Activated naive CD8-positive, alpha-beta T cell treated with anti-CD3 and anti-CD28 coated beads, Interleukin-2, amount 50 U/mL, for 16 hours (primary cell): Measurements from ENCODE around the gene SPATC1L.
"Not testable (repeated sequence)": the region's sequence is repeated elsewhere in the genome, so short reads cannot be mapped to it uniquely, and the experiment has no call there.

Experiments used
- DNase-seq: peaks from one replicate; pipeline ENCODE4 v3.0.0-alpha.2; 2020; ENCODE audit warnings: low read depth, low spot score

Gene SPATC1L

DNA sequence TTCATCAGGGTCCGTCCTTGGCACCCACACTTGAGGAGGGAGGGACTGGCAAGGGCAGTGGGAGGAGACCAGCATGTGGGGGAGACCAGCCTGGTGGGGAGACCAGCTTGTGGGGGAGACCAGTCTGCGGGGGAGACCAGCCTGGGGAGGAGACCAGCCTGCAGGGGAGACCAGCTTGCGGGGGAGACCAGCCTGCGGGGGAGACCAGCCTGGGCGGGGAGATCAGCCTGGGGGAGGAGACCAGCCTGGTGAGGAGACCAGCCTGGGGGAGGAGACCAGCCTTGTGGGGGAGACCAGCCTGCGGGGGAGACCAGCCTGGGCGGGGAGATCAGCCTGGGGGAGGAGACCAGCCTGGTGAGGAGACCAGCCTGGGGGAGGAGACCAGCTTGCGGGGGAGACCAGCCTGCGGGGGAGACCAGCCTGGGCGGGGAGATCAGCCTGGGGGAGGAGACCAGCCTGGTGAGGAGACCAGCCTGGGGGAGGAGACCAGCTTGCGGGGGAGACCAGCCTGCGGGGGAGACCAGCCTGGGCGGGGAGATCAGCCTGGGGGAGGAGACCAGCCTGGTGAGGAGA lies 836 bp downstream of the SPATC1L start:
- DNase-seq, result not testable (repeated sequence)

DNA sequence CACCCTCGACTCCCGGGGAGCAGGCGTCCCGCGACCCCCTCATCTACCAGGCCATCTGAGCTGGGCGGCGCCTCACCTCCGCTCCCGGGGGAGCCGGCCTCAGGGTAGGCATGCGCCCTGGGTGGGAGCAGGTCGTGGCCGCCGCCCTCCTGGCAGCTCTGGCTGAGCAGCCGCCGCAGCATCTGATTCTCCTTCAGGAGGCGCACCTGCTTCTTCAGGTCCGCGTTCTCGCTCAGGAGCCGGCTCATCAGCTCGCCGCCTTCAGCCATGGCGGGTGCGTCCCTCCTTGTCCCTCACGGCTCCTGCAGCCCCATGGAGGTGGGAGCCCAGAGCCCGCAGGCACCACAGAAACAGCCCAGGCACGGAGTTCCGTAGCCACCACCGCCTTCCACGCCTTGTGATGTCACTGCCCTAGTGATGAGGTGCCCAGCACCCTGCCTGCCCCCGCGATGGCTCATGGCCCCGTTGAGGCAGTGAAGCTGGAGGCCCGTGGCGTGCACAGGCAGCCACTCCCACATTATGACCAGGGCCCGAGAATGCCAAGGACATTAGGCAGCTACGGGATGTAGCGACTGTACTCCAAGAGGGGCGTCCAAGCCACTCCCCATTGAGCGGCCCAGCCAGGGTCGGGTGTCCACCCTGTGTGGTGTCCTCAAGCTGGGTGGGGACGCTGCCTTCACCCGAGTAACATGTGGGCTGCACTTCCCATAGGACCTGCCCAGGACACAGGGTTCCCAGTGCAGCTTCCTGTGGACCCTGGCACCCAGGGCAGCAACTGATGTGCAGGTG lies 1.5 kb downstream of the SPATC1L start:
- DNase-seq, result no peak

- no peak for DNase-seq
These were observed 2.2 kb downstream of the SPATC1L start for GRCh38 chr21:46181953-46182547.

- DNase-seq, result no peak
These were observed 2.8 kb downstream of the SPATC1L start for GRCh38 chr21:46181436-46181835.

DNA sequence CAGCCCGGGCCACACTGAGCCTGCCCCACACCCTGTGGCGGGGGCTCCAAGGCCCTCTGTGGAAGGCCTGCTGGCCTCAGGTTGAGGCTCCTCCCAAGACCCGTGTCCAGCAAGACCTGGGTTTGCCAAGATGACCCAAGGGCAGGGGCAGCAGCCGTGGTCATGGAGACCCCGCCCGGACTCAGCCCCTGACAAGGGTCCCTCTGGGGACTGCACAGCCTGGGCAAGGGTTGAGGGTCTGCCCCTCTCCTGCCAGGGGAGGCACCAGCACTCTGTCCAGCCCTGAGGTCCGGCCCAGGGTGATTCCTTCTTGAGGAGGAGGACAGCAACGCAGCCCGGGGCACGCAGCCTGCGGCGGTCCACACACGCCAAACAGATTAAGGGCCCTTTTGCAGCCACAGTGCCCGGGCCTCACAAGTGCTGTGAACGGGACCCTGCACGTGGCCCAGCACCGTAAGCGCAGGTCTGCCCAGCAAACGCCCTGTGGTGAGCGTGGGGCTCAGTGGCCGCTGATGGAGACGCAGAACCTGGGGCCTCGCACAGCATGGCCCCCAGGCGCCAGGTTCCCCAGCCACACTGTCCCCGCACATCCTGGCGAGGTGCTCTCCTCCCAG lies 3.4 kb downstream of the SPATC1L start:
- DNase-seq, result no peak

DNA sequence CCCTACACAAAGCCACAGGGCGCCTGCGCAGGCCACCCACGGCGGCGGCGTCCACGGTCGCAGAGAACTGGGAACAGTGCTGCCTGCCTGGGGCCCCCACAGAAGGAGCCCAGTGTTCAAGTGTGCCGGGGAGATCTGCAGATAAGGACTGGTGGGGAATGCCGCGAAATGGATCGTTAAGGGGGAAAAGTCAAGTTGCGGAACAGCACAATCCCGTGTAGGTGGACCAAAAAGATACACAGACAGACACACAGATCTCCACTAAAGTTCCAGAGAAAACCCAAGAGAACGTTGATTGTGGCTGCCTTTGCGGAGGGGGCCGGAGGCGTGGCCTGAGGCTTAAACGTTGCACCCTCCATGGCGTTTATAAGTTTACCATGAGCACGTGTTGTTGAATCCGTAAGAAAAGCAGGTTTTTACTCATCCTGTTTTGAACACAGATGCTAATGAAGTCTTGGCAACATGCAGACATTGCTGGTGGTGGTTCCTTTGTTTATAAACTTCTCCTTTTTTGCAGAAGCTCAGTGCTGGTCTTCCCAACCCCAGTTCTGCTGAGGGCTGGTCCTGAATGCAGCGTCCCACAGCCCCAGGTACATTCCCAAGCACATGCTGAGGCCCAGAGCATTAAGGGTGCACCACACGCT lies 4.1 kb downstream of the SPATC1L start:
- DNase-seq, result no peak

DNA sequence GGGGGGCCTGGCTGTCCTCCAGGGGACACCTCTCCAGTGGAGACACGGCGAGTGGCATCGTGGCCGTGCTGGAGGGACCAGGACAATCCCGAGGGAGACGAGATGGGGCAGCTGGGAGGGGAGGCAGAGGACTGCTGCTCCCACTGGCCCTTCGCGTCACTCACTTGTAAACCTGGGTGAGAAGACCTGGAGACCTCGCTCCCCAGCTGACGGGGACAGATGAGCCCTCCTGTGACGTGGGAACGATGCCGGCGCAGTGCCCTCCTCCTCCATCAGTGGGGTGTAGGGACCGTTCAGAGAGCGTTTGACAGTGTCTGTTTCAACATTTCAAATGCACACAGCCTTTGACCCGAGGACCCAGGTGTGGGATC lies 4.6 kb downstream of the SPATC1L start:
- DNase-seq, result no peak

DNA sequence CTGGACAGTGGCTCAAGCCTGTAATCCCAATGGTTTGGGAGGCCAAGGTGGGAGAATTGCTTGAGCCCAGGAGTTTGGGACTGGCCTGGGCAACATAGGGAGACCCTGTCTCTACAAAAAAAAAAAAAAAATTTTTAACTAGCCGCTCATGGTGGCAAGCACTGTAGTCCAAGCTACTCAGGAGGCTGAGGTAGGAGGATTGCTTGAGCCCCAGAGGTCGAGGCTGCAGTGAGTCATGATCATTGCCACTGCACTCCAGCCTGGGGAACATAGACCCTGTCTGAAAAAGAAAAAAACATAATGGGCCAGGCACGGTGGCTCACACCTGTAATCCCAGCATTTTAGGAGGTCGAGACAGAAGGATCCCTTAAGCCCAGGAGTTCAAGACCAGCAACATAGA lies 5.3 kb downstream of the SPATC1L start:
- no peak for DNase-seq

GRCh38 chr21:46176443-46177129 lies 7.7 kb downstream of the SPATC1L start:
- DNase-seq, result not testable (repeated sequence)

DNA sequence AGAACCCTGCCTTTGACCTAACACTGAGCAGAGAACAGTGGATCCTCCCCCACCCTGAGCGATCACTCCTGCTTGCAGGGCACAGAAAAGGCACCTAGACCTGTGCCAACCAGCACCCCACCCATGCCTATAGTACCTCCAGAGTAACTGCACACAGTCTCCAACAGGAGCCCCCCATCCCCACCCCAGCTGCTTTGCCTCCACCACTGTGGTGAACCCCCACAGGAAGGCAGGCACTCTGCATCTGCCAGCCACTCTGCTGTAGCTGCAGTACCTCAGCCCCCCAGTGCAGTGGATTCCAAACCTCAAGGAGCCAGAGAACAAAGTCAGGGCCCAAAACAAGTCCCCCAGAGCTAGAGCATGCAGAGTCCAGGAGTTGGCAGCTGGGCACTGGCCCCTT lies 10.7 kb downstream of the SPATC1L start:
- no peak for DNase-seq

- no peak for DNase-seq
These were observed 11.3 kb downstream of the SPATC1L start for GRCh38 chr21:46172863-46173528.

DNA sequence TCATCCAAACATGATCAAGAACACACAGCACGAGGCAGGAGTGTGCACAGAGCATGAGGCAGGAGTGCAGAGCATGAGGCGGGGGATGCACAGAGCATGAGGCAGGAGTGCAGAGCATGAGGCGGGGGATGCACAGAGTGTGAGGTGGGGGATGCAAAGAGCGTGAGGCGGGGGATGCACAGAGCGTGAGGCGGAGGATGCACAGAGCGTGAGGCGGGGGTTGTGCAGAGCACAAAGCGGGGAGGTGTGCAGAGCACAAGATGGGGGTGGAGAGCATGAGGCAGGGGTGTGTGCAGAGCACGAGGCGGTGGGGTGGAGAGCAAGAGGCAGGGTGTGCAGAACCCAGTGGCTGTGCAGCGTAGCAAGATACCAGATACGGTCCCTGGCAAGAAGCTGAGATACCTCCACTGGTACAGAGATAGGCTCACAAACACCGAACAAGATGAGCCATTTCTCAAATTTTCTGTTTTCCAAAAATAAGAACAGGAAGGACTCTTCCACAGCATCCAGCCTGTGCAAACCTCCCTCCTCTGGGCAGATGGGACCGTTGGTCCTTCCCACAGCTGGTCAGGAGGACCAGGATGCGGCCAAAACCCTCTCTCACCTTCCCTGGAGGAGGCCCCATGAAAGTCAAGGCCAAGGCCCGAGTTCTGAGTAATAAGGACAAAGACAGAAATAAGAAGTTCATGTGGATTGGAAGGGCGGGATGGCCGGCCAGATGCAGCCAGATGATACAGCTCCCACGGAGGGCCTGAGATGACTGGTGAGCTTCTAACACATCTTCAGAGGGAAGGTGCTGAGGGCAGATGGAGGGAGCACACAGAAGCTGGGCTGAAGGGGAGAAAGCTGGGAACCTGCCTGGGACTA lies 12.0 kb downstream of the SPATC1L start:
- no peak for DNase-seq

DNA sequence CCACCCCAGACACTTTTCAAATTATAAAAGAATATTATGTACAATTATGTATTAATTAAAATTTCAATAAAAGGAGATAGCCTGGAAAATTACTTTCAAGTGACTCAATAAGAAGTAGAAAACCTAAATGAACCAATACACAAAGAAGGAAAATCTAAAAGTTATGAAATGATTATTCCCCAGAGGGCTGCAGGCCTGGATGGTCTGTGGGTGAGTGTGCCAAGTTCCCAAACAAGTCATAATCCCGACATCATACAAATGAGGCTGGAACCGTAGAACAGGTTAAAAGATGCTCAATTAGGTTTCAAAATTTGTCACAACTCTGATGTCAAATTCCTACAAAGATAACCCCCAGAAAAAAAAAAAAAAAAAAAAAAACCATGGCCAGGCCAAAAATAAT lies 12.7 kb downstream of the SPATC1L start:
- no peak for DNase-seq

DNA sequence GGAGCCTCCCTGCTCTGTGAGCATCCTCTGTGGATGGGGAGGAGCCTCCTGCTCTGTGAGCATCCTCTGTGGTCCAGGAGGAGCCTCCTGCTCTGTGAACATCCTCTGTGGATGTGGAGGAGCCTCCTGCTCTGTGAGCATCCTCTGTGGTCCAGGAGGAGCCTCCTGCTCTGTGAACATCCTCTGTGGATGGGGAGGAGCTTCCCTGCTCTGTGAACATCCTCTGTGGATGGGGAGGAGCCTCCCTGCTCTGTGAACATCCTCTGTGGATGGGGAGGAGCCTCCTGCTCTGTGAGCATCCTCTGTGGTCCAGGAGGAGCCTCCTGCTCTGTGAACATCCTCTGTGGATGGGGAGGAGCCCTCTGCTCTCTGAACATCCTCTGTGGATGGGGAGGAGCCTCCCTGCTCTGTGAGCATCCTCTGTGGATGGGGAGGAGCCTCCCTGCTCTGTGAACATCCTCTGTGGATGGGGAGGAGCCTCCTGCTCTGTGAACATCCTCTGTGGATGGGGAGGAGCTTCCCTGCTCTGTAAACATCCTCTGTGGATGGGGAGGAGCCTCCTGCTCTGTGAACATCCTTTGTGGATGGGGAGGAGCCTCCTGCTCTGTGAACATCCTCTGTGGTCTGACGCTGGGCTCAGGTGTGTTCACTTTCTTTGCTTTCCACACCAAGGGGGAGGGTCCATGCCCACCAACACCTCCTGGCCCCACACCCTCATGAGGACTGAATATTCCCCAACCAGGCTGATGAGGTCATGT lies 13.6 kb downstream of the SPATC1L start:
- not testable (repeated sequence) for DNase-seq

GRCh38 chr21:46168659-46169386 lies 15.4 kb downstream of the SPATC1L start:
- DNase-seq, result no peak

DNA sequence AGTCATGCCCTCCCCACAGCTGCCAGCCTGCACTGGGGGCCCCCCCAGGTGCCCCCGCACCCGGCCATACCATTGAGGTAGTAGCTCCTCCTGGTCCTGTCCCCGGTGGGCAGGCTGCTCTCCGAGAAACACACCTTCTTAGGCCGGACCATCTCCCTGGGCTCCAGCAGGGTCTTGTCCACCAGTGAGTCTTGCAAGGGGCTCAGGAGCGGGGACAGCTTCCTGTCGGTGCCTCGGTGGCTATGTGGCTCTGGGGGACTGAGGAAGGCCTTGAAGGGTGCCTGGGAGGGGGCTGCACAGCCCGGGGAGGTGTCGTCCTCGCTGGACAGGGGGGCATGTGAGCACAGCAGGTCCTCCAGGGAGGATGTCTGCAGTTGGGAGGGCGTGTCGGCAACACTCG lies 16.0 kb downstream of the SPATC1L start:
- no peak for DNase-seq

DNA sequence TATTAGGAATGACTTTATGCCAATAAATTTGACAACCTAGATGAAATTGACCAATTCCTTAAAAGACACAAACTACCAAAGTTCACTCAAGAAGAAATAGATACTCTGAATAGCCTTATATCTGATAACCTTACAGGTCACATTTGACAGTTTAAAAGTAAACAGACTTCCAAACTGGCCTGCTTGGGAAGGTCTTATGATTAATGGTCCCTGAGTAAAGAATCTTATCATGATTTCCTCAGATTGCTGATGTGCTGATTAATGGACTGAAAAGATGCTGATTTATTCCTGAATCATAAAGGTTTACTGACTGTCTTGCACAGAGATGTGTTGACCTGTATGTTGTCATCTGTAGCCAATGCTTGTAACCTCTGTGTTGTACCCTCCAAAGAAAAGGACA lies 19.2 kb downstream of the SPATC1L start:
- DNase-seq, result no peak

DNA sequence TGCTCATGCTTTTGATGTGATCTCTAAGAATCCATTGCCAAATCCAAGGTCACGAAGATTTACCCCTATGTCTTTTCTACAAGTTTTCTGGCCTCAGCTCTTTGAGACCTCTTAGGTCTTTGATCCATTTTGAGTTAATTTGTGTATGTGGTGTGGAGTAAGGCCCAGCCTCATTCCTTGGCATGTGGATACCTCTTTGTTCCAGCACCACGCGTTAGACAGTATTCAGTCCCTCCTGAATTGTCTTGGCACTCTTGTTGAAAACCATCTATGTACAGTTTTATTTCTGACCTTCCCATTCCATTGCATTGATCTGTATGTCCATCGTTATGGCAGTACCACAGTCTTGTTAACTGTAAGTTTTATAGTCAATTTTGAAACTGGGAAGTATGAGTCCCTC lies 20.9 kb downstream of the SPATC1L start:
- DNase-seq, result no peak
